Suprapubic skin (tissue), 4 donors: ENCODE measurements around the gene STK32B. TPM values are rescaled to one million over a fixed set of nuclear protein-coding genes. Genes with fewer than 3 reads are reported as not detected.

Experiments used
- DNase-seq, 2 donors: peaks; one replicate each; pipeline ENCODE4 v3.0.0-alpha.2; 2019; ENCODE audit warnings: low spot score in 2 of 2
- H3K27ac ChIP-seq: fragments of 200-600 bp; sonication (generic); one replicate; pipeline ENCODE4 v1.5.1; 2019
- H3K27me3 ChIP-seq: fragments of 200-600 bp; sonication (generic); one replicate; pipeline ENCODE4 v1.5.1; 2019
- H3K36me3 ChIP-seq: fragments of 200-600 bp; sonication (generic); one replicate; pipeline ENCODE4 v1.5.1; 2019
- H3K4me1 ChIP-seq: fragments of 200-600 bp; sonication (generic); one replicate; pipeline ENCODE4 v1.5.1; 2019
- H3K4me3 ChIP-seq: fragments of 200-600 bp; sonication (generic); one replicate; pipeline ENCODE4 v1.5.1; 2019; ENCODE audit warnings: mild to moderate bottlenecking
- H3K9me3 ChIP-seq: fragments of 200-600 bp; sonication (generic); one replicate; pipeline ENCODE4 v1.5.1; 2019
- CTCF ChIP-seq, 2 donors: fragments of 200-600 bp in 1 of 2; fragments of 450-650 bp in 1 of 2; sonication (generic) in 1 of 2; IDR thresholded peaks; one replicate each; pipeline ENCODE4 v1.5.1; 2016 to 2019; ENCODE audit warnings: antibody characterized with exemption in 2 of 2, mild to moderate bottlenecking in 1 of 2, moderate library complexity in 1 of 2
- EP300 ChIP-seq: sonication (generic); formaldehyde crosslinking; IDR thresholded peaks from one replicate; pipeline ENCODE4 v1.6.1; 2017; ENCODE audit warnings: antibody characterized with exemption
- POLR2A ChIP-seq, 2 donors: fragments of 450-650 bp; IDR thresholded peaks; one replicate each; pipeline ENCODE4 v1.6.1; 2017; ENCODE audit warnings: antibody characterized with exemption in 2 of 2, mild to moderate bottlenecking in 2 of 2, moderate library complexity in 2 of 2
- POLR2AphosphoS5 ChIP-seq, 3 donors: sonication (generic); formaldehyde crosslinking; IDR thresholded peaks; one replicate each; pipeline ENCODE4 v1.6.1; 2017; ENCODE audit warnings: antibody characterized with exemption in 3 of 3
- WGBS: methylation state at CpG from one replicate; pipeline ENCODE4 v1.1.5; 2018; 5-methylcytosine and 5-hydroxymethylcytosine counted together
- total RNA-seq, 4 donors: library from RNA; depleted of rRNA; stranded (reverse); fragments of >200 nt; gene quantifications; one replicate each; pipeline ENCODE4 v1.1.0, GENCODE V29; 2016

Gene STK32B
- total RNA-seq, 4 donors from 2014 or later = 0.76 to 2.2 (median 1.2) TPM

DNA sequence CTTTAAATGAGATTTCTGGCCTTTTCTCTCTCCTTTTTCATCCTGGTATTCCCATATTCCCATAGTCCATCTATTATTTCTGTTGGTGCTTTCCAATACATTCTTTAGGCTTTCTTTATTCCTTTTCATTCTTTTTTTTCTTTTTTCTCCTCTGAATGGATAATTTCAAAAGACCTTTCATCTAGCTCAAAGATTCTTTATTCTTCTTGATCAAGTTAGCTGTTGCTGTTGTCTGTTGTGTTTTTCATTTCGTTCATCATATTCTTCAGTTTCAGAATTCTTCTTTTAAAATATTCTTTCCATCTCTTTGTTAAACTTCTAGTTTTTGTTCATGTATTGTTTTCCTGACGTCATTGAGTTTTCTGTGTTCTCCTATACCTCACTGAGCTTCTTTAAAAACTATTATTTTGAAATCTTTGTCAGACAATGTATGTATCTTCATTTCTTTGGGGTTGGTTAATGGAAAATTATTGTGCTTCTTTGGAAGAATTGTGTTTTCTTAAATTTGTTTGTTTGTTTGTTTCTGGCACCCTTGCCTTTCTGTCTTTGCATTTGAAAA lies 30.2 kb downstream of the STK32B start:
- Histone ChIP-seq H3K27ac (no peak overlapping the region), H3K9me3 (peaks cover 13% of the 10 kb centered on the region), H3K4me3 (no peak overlapping the region), H3K4me1 (no peaks in the 10 kb centered on the region), H3K36me3 (no peaks in the 10 kb centered on the region), H3K27me3 (no peaks in the 10 kb centered on the region)
- TF ChIP-seq POLR2A (IDR thresholded peaks at IDR 0.05) (no peak), EP300 (no peak), POLR2AphosphoS5 (IDR thresholded peaks at IDR 0.05) (no peak), CTCF (IDR thresholded peaks at IDR 0.05) (no peak)
- WGBS = 89% methylated on average over 2 of the region's 2 CpGs
- DNase-seq = no peak

GRCh38 chr4:5082376-5082775 lies 31.1 kb downstream of the STK32B start:
- Histone ChIP-seq H3K9me3 (peaks cover 13% of the 10 kb centered on the region), H3K4me1 (no peaks in the 10 kb centered on the region), H3K4me3 (no peak overlapping the region), H3K27ac (no peak overlapping the region), H3K36me3 (no peaks in the 10 kb centered on the region), H3K27me3 (no peaks in the 10 kb centered on the region)
- 56% methylated on average over 2 of the region's 2 CpGs for WGBS
- TF ChIP-seq POLR2A (IDR thresholded peaks at IDR 0.05) = no peak
- TF ChIP-seq POLR2AphosphoS5 (IDR thresholded peaks at IDR 0.05) = no peak
- TF ChIP-seq EP300 = no peak
- TF ChIP-seq CTCF (IDR thresholded peaks at IDR 0.05) = no peak
- no peak for DNase-seq

- Histone ChIP-seq H3K36me3 (no peaks in the 10 kb centered on the region), H3K9me3 (peaks cover 13% of the 10 kb centered on the region), H3K4me1 (no peaks in the 10 kb centered on the region), H3K4me3 (no peak overlapping the region), H3K27ac (no peak overlapping the region), H3K27me3 (no peaks in the 10 kb centered on the region)
- no peak for DNase-seq
- TF ChIP-seq POLR2AphosphoS5 (IDR thresholded peaks at IDR 0.05) (no peak), EP300 (no peak), CTCF (IDR thresholded peaks at IDR 0.05) (no peak), POLR2A (IDR thresholded peaks at IDR 0.05) (no peak)
- WGBS = 41% methylated on average over 3 of the region's 3 CpGs
Observed at GRCh38 chr4:5084911-5085475, 33.7 kb downstream of the STK32B start.

GRCh38 chr4:5086535-5086934 lies 35.3 kb downstream of the STK32B start:
- no peak overlapping the region for H3K4me3 ChIP-seq
- 100% methylated on average over 1 of the region's 1 CpG for WGBS
- DNase-seq = no peak
- no peaks in the 10 kb centered on the region for H3K4me1 ChIP-seq
- TF ChIP-seq EP300 (no peak), CTCF (IDR thresholded peaks at IDR 0.05) (no peak), POLR2A (IDR thresholded peaks at IDR 0.05) (no peak), POLR2AphosphoS5 (IDR thresholded peaks at IDR 0.05) (no peak)
- no peaks in the 10 kb centered on the region for H3K36me3 ChIP-seq
- no peak overlapping the region for H3K27ac ChIP-seq
- H3K27me3 ChIP-seq = no peaks in the 10 kb centered on the region
- peaks cover 12% of the 10 kb centered on the region for H3K9me3 ChIP-seq

DNA sequence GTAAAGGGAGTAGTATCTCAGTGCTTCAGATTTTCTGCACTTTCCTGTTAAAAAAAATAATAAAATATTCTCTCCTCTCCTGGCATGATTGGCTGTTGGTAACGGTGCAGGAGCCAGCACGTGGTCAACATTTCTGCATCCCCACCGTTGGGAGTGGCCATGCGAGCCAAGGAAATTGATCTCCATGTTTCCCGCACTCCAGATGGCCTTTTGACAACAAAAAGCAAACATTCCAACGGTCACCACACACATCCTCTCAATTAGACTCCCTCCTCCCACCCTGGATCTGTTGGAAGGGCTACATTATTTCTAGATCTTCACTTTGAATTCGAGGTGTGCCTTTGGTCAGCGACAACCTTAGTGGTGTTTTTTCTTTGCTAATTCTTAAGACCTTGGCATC lies 45.0 kb downstream of the STK32B start:
- Histone ChIP-seq H3K27me3 (no peaks in the 10 kb centered on the region), H3K4me1 (no peaks in the 10 kb centered on the region), H3K9me3 (no peaks in the 10 kb centered on the region), H3K4me3 (no peak overlapping the region), H3K27ac (no peak overlapping the region), H3K36me3 (no peaks in the 10 kb centered on the region)
- no peak for DNase-seq
- WGBS = 67% methylated on average over 8 of the region's 8 CpGs
- no peak for TF ChIP-seq POLR2AphosphoS5 (IDR thresholded peaks at IDR 0.05)
- TF ChIP-seq EP300 = no peak
- TF ChIP-seq POLR2A (IDR thresholded peaks at IDR 0.05) = no peak
- no peak for TF ChIP-seq CTCF (IDR thresholded peaks at IDR 0.05)
